ENCODE results near the gene RIMBP2.

RIMBP2 gene

DNA sequence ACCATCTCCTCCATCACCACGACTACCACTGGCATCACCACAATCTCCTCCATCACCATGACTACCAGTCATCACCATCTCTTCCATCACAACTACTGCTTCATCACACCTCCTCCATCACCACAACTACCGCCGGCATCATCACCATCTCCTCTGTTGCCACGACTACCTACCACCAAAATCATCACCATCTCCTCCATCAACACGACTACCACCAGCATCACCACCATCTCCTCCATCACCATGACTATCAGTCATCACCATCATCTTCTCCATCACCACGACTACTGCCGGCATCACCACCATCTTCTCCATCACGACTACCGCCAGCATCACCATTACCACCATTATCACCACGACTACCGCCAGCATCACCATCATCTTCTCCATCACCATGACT is 89.5 kb downstream of the RIMBP2 start:
- DNase-seq: no peak

DNA sequence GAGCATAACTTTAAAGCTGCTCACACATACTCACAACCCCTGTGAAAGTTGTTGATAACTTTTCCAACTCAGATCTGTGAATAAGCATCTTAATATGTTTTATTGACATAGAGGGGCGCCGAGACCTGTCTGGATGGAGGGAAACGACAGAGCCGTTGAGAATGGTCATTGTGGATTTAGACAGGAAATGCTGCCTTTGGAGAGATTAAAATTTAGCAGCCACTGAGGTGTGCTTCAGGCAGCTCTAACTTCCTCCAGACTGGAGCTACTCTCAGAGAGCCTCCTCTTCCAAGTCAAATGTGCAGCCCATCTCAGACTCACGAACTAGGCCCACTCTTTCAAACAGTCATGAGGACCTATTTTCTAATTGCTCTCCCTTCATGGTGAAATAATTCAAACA is 90.9 kb downstream of the RIMBP2 start:
- DNase-seq: no peak

DNA sequence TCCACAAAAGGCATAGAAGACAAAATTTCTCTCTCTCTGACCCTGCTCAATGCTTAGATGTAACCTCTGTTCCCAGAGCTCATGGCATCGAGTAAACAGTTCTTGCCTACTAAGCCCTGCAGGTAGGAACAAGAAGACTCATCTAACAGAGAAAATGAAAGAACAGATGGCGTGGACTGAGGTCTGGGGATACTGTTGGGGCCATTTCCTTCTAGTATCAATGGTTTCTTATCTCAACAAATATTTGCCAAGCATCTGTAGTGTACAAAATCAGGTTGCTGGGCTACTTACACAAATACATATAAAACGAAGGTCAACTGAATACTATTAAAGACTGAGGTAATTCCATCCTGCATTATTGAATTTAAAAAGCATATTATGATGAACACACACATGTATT is 93.3 kb downstream of the RIMBP2 start:
- DNase-seq: no peak

DNA sequence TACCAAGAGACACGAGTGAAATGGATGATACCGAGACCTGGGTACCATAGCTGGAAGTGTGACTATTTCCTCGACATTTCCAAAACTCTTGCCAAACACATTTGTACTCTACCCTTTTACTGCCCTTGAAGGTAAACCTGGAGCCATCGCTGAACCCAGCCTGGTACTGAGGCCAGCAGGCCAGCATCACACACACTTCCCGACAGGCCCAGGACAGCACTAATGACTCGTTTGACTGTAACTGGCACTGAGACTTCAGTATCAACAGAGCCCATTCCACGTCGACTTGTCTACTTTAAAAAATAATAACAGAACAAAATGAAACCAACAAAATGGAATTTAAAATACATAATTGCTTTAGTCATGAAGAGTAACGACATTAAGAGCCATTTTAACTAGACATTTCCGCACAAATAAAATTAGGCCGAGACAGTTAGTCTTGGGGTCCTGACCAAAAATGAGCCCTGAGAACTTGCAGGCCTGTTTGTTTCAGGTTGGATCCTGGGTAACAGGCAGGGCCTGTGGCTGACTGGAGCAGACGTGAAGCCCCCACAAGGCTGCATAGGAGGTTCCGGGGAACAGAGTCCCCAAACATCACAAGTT is 94.3 kb downstream of the RIMBP2 start:
- no peak for DNase-seq

- no peak for DNase-seq
These were observed 95.3 kb downstream of the RIMBP2 start for GRCh38 chr12:130620756-130621155.

DNA sequence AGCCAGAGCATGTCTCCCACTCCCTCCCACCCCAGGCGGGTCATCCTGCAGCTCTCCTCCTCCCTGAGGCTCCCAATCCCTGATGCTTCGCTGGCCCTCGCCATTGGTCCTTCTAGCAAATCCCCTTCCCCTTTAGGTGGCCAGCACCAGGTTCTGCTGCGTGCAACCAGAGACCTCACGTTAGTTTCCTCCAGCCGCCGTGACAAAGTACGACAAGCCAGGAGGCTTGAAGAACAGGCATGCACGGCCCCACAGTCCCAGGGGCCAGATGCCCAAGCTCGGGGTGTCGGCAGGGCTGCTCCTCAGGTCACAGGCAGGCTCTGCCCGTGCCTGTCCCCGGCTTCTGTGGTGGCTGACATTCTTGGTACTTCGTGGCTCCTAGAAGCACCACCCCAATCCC is 95.8 kb downstream of the RIMBP2 start:
- no peak for DNase-seq

- no peak for DNase-seq
These were observed 96.6 kb downstream of the RIMBP2 start for GRCh38 chr12:130619385-130620001.

- no peak for DNase-seq
These were observed 98.9 kb downstream of the RIMBP2 start for GRCh38 chr12:130617219-130617618.

DNA sequence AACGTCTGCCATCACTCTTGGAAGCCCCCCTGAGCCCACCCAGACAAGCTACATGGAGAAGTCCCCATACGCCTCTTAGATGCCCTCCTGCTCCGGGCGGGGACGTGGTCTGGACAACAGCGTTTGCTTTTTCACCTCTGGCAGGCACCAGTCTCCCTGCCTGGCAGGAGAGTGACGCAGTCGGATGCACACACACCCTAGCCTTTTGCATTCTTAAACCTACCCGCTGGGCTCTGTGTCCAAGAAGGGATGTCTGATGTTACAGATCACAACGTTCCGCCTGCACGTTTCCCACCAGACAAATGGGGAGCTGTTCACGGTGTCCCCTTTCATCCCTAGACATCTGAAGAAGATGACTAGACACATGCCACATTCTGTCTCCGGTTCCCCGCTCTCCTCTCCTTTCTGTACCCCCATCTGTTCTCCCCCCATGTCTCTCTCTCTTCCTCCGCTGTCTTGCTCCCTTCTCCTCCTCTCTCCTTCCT is 100.2 kb downstream of the RIMBP2 start:
- no peak for DNase-seq

- no peak for DNase-seq
These were observed 101.6 kb downstream of the RIMBP2 start for GRCh38 chr12:130614530-130614905.

GRCh38 chr12:130613831-130614529 is 102.1 kb downstream of the RIMBP2 start:
- DNase-seq: no peak

DNA sequence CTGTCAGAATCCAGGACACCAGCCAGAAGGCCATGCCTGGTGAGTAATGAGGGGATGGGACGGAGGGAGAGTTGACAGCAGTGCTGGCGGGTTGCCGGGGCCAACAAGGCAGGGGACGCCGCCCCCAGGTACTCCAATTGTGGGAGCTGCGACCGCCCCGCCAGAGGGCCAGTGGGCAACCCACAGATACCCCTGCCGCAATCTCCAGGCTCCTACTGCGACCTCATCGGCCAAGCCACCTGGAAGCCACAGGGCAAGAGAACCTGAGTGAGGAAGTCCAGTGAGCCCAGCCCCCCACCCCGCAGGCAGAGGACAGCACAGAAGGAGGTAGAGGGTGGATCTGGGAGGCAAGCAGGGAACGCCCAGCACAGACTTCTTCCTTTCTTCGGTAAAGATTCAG is 103.0 kb downstream of the RIMBP2 start:
- DNase-seq: no peak

GRCh38 chr12:130611026-130611905 is 104.8 kb downstream of the RIMBP2 start:
- DNase-seq: no peak

DNA sequence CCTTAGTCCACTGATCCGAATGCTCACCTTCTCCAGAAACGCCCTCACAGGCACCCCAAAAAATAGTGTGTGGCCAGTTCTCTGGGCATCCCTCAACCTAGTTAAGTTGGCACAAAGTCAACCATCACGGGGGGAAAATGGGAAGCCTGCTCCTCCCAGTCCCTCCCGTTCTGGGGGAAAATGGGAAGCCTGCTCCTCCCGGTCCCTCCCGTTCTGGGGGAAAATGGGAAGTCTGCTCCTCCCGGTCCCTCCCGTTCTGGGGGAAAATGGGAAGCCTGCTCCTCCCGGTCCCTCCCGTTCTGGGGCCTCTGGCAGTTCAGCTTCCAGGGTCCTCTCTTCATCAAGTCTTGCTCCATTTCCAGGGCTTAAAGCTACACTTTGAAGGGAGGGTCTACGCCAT is 106.1 kb downstream of the RIMBP2 start:
- DNase-seq: no peak

- DNase-seq: no peak
These were observed 107.3 kb downstream of the RIMBP2 start for GRCh38 chr12:130608831-130609230.

- DNase-seq: no peak
These were observed 108.0 kb downstream of the RIMBP2 start for GRCh38 chr12:130608132-130608531.

DNA sequence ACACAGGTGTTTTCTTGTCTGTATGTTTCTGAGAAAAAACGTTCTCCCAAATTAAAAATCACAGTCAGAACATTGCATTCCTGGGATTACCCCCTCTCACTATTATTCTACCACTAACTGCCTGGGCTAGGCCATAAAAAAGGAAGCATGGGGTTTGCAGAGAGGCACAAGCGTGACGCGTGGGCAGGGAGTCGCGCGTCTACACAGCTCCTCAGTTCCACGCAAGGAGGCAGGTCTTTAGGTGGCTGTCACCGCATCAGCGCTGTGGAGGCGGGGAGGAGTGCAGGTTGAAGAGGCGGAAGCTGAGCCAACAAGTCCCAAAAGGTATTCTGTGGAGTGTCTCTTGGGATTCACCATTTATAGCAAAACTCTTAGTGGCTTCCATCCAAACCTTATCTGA is 109.9 kb downstream of the RIMBP2 start:
- no peak for DNase-seq

DNA sequence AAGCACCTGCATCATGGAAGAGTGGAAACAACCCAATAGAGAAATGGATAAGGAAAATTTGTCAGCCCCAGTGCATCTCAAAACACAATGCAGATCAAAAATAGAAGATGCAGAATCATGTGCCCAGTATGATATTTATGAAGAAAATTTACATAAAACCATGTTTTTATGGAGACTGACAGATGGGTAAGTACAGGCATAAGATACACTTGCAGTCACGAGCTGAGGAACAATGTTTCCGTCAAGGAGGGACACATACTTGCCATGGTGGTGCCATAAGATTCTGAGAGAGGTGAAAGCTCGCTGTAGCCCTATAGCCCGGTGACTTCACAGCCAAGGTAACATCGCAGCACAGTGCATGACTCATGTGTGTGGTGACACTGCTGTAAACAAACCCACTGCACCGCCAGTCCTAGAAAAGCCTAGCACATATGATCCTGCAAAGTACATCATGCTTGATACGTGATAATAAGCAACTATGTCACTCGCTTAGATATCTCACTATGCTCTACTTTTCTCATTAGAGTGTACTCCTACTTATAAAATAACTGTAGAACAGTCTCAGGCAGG is 112.6 kb downstream of the RIMBP2 start:
- DNase-seq: no peak

GRCh38 chr12:130602251-130602650 is 113.8 kb downstream of the RIMBP2 start:
- DNase-seq: no peak

GRCh38 chr12:130601327-130601726 is 114.8 kb downstream of the RIMBP2 start:
- no peak for DNase-seq

GRCh38 chr12:130596241-130596640 is 119.9 kb downstream of the RIMBP2 start:
- no peak for DNase-seq

DNA sequence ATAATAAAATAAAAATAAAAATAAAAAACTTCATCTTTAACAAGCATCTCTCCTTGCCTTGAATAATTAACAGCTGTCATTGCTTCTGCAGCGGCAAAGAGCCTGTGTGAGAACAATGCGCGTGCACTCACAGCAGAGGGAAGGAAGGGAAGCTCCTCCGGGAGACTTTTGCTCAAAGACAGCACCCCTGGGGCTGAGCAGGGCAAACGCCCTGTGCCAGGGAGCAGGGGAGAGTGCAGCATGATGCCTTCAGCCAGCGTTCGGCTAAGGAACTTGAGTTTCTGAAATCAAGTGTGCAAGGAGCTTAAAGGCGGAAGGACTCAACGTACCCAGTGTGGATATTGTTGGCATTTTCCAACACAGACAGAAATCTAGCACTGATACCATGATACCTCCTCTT is 120.5 kb downstream of the RIMBP2 start:
- no peak for DNase-seq

DNA sequence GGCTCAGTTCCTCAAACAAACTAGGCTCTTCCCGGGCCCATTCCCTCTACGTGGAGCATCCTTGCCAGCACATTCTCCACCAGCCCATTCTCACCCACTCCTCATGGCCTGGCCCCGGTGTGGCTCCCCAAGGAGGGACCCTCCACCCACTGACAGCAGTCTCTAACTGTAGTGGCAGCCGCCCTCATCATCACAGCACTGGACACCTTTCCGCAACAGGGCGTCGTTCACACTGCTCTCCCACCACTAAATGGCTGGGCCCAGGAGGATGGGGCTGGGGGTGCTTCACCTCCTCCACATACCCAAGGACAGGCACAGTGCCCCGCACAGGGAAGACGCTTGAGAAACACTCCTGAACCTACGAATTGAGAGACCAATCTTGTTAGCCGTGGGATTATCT is 123.0 kb downstream of the RIMBP2 start:
- DNase-seq: no peak
